Fibroblast of lung (primary cell): ENCODE data around the gene HOXD11.

ENCODE experiments used
- EZH2 ChIP-seq: IDR thresholded peaks from 2 replicates; pipeline ENCODE4 v1.5.1; 2012; ENCODE audit warnings: low read length, control low read depth, mild to moderate bottlenecking; ENCODE audit errors: missing control alignments
- TF ChIP-seq, protein P1 (sequence below), 2 donors: IDR thresholded peaks in 1 of 2; conservative IDR thresholded peaks in 1 of 2; 1 replicate in 1 of 2; 2 replicates in 1 of 2; pipeline ENCODE4 v1.5.1; 2011 to 2012; ENCODE audit warnings: low read length in 2 of 2, control low read depth in 1 of 2, inconsistent platforms in 1 of 2, low read depth in 1 of 2, mild to moderate bottlenecking in 1 of 2

DNA sequence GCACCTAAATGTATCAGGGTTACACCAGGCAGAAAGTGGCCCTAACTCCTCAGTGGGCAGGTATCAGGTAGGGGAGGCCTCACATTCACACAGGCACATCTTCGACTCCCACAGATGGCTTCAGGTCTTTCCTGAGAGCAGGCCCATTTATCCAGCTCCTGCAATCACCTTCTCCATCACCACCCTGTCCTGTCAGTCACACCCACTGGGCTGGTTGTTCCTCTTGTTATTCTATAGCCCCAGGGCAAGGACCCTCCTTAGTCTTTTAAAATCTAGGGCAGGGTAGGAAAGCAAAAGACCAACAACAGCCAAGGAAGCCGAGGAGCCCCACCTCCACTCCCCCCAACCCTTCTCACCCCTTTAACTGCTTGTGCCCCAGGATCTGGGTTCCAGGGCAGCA lies 35.2 kb downstream of the HOXD11 start:
- TF ChIP-seq, protein P1, sequence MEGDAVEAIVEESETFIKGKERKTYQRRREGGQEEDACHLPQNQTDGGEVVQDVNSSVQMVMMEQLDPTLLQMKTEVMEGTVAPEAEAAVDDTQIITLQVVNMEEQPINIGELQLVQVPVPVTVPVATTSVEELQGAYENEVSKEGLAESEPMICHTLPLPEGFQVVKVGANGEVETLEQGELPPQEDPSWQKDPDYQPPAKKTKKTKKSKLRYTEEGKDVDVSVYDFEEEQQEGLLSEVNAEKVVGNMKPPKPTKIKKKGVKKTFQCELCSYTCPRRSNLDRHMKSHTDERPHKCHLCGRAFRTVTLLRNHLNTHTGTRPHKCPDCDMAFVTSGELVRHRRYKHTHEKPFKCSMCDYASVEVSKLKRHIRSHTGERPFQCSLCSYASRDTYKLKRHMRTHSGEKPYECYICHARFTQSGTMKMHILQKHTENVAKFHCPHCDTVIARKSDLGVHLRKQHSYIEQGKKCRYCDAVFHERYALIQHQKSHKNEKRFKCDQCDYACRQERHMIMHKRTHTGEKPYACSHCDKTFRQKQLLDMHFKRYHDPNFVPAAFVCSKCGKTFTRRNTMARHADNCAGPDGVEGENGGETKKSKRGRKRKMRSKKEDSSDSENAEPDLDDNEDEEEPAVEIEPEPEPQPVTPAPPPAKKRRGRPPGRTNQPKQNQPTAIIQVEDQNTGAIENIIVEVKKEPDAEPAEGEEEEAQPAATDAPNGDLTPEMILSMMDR (conservative IDR thresholded peaks at IDR 0.05 in 1 of 2, IDR thresholded peaks at IDR 0.05 in 1 of 2; ENCODE audit: low read depth in 1 of 2, low read length in 2 of 2) = no peak
- TF ChIP-seq EZH2 = no peak
